Measurements from ENCODE around the gene SHC2. TPM values are rescaled to one million over a fixed set of nuclear protein-coding genes. Genes with fewer than 3 reads are reported as not detected.

Gene SHC2
- total RNA-seq, 1 experiment from 2014 or later = 1.1 TPM

DNA sequence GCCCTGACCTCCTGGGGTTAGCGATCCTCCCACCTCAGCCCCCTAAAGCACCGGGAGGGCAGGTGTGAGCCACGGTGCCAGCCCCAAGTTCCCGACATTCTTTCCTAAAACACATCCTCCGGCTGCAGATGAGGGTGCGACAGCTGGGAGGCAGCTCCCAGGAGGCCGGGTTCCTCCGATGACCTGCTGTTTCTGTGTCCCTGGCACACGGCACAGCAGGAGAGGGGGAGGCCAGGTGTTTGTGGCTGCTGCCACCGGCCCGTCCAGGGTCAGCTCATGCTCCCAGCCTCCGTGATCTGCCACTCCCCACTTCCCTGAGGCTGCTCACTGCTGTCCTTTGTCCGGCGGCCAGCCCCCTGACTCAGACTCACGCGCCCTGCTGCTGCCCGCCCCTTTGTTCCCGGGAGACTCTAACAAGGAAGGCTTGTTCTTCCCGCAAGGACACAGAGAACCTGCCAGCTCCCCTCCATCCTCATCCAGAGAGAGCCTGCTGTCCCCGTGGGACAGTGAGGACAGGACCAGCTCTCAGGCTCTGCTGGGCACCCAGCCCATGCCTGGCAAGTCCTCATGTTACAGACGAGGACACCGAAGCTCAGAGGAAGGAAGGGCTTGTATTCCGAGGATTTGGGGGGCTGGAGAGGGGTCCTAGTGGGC is 24.9 kb upstream of the SHC2 start:
- intact Hi-C loops (cut with micrococcal nuclease; ENCODE audit: unreplicated experiment) = loop anchor here (10.0 kb wide), 1 partner anchor 81 kb away; the partner anchor contains the start of gene C2CD4C
- BruUV-seq (replicated peaks) = no TSS peak
- CTCF ChIA-PET = no interaction called here
- Histone ChIP-seq H3K27ac (ENCODE audit: low read depth, low read length, poor library complexity, severe bottlenecking) (no peak overlapping the region), H3K9me3 (ENCODE audit: low read depth, low read length, poor library complexity, severe bottlenecking) (no peaks in the 10 kb centered on the region), H3K27me3 (replicated peaks; ENCODE audit: insufficient read depth, low read depth, low read length, poor library complexity) (peaks cover 21% of the 10 kb centered on the region), H3K4me1 (ENCODE audit: insufficient read depth, low read length, poor library complexity, severe bottlenecking) (no peaks in the 10 kb centered on the region), H3K36me3 (ENCODE audit: insufficient read depth, low read length, poor library complexity, severe bottlenecking) (no peaks in the 10 kb centered on the region), H3K4me3 (ENCODE audit: low read depth, low read length, poor library complexity, severe bottlenecking) (no peak overlapping the region)
- POLR2A ChIA-PET (ENCODE audit: low non-redundant PET) = no interaction called here
- TF ChIP-seq, protein P1, sequence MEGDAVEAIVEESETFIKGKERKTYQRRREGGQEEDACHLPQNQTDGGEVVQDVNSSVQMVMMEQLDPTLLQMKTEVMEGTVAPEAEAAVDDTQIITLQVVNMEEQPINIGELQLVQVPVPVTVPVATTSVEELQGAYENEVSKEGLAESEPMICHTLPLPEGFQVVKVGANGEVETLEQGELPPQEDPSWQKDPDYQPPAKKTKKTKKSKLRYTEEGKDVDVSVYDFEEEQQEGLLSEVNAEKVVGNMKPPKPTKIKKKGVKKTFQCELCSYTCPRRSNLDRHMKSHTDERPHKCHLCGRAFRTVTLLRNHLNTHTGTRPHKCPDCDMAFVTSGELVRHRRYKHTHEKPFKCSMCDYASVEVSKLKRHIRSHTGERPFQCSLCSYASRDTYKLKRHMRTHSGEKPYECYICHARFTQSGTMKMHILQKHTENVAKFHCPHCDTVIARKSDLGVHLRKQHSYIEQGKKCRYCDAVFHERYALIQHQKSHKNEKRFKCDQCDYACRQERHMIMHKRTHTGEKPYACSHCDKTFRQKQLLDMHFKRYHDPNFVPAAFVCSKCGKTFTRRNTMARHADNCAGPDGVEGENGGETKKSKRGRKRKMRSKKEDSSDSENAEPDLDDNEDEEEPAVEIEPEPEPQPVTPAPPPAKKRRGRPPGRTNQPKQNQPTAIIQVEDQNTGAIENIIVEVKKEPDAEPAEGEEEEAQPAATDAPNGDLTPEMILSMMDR (conservative IDR thresholded peaks at IDR 0.05; ENCODE audit: low read depth, low read length) = no peak
- TF ChIP-seq EZH2 (IDR thresholded peaks at IDR 0.05; ENCODE audit: borderline replicate concordance, low read depth, low read length, poor library complexity, severe bottlenecking) = peak; percentile 58
- DNase-seq (ENCODE audit: low spot score) = no peak

DNA sequence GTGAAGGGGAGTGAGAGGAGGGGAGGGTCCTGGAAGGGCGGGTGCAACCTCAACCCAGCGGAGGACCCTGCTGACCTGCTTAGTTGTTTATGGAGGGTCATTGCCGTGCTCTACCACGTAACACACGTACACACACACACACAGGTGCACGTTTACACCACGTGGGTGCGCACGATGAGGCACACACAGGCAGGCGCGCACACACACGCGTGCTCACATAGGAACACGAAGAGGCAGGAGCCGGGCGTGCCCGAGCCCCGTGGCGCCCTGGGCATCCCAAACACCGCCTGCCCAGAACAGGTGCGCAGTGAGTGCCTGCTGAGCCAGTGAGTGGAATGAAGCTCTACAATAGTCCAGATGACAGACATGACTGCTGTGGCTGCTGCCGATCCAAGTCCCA is 24.2 kb upstream of the SHC2 start:
- POLR2A ChIA-PET (ENCODE audit: low non-redundant PET) = no interaction called here
- no peak for TF ChIP-seq EZH2 (IDR thresholded peaks at IDR 0.05; ENCODE audit: borderline replicate concordance, low read depth, low read length, poor library complexity, severe bottlenecking)
- TF ChIP-seq, protein P1 (conservative IDR thresholded peaks at IDR 0.05; ENCODE audit: low read depth, low read length) = no peak
- intact Hi-C loops (cut with micrococcal nuclease; ENCODE audit: unreplicated experiment) = loop anchor here (10.0 kb wide), 1 partner anchor 80 kb away; the partner anchor contains the start of gene C2CD4C
- BruUV-seq (replicated peaks) = no TSS peak
- Histone ChIP-seq H3K27ac (ENCODE audit: low read depth, low read length, poor library complexity, severe bottlenecking) (no peak overlapping the region), H3K36me3 (ENCODE audit: insufficient read depth, low read length, poor library complexity, severe bottlenecking) (no peaks in the 10 kb centered on the region), H3K4me1 (ENCODE audit: insufficient read depth, low read length, poor library complexity, severe bottlenecking) (no peaks in the 10 kb centered on the region), H3K27me3 (replicated peaks; ENCODE audit: insufficient read depth, low read depth, low read length, poor library complexity) (peaks cover 21% of the 10 kb centered on the region), H3K4me3 (ENCODE audit: low read depth, low read length, poor library complexity, severe bottlenecking) (no peak overlapping the region), H3K9me3 (ENCODE audit: low read depth, low read length, poor library complexity, severe bottlenecking) (no peaks in the 10 kb centered on the region)
- no peak for DNase-seq (ENCODE audit: low spot score)
- CTCF ChIA-PET = no interaction called here

DNA sequence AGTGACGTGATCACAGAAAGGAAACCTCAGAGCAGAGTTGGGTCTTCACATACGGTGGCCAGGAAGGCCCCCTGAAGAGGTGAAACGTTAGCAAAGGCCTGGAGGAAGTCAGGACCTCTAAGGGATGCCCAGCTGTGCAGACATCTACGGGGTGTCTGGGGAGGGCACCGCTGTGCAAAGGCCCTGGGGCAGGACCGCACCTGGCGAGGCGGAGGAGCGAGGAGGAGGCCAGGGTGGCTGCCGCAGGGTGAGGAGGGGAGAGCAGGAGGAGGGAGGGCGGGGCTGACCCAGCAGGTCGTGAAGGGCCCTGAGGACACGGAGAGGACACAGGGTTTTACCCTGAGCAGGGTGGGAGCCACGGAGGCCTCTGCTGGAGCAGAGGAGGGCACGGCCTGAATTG is 23.7 kb upstream of the SHC2 start:
- no peak for TF ChIP-seq EZH2 (IDR thresholded peaks at IDR 0.05; ENCODE audit: borderline replicate concordance, low read depth, low read length, poor library complexity, severe bottlenecking)
- TF ChIP-seq, protein P1 (conservative IDR thresholded peaks at IDR 0.05; ENCODE audit: low read depth, low read length) = no peak
- peaks cover 21% of the 10 kb centered on the region for H3K27me3 ChIP-seq (replicated peaks; ENCODE audit: insufficient read depth, low read depth, low read length, poor library complexity)
- BruUV-seq (replicated peaks) = no TSS peak
- no peak for DNase-seq (ENCODE audit: low spot score)
- ChIA-PET CTCF (no interaction called here), POLR2A (ENCODE audit: low non-redundant PET) (no interaction called here)
- intact Hi-C loops (cut with micrococcal nuclease; ENCODE audit: unreplicated experiment) = loop anchor here (10.0 kb wide), 1 partner anchor 80 kb away; the partner anchor contains the start of gene C2CD4C
- no peak overlapping the region for H3K27ac ChIP-seq (ENCODE audit: low read depth, low read length, poor library complexity, severe bottlenecking)
- H3K4me3 ChIP-seq (ENCODE audit: low read depth, low read length, poor library complexity, severe bottlenecking) = no peak overlapping the region
- no peaks in the 10 kb centered on the region for H3K36me3 ChIP-seq (ENCODE audit: insufficient read depth, low read length, poor library complexity, severe bottlenecking)
- no peaks in the 10 kb centered on the region for H3K4me1 ChIP-seq (ENCODE audit: insufficient read depth, low read length, poor library complexity, severe bottlenecking)
- no peaks in the 10 kb centered on the region for H3K9me3 ChIP-seq (ENCODE audit: low read depth, low read length, poor library complexity, severe bottlenecking)
